SK-N-SH (cell line): ENCODE measurements around the gene ADGRL3. TPM values are rescaled to one million over a fixed set of nuclear protein-coding genes. Genes with fewer than 3 reads are reported as not detected.

Experiments
- CTCF ChIA-PET: fragments of 300-600, 350-600 bp; formaldehyde crosslinking; extraction: SDS; loops from one replicate; lab custom pipeline; 2021; lab: Yijun Ruan, JAX
- POLR2A ChIA-PET: fragments of 350-600 bp; sonication (Branson Sonifier 250); formaldehyde crosslinking; extraction: SDS; loops from one replicate; lab custom pipeline; 2020; ENCODE audit warnings: antibody characterized with exemption, inconsistent platforms; lab: Yijun Ruan, JAX
- DNase-seq: peaks from one replicate; pipeline ENCODE4 v3.0.0; 2012
- H2AFZ ChIP-seq: fragments of 200-600 bp; sonication (generic); 2 replicates; pipeline ENCODE4 v1.8.1; 2016; ENCODE audit warnings: antibody characterized with exemption, mild to moderate bottlenecking, low read depth
- H3F3A ChIP-seq: fragments of 200-600 bp; sonication (generic); replicated peaks from 2 replicates; pipeline ENCODE3; 2016; ENCODE audit warnings: antibody characterized with exemption, mild to moderate bottlenecking; ENCODE audit not compliant: insufficient read depth
- H3K27ac ChIP-seq, 2 experiments: fragments of 200-500 bp in 1 of 2; fragments of 200-600 bp in 1 of 2; sonication (Bioruptor generic) in 1 of 2; sonication (generic), shearing (Covaris generic) in 1 of 2; 2 replicates each; pipeline versions ENCODE4 v1.5.1 to v1.6.1; 2014 to 2016; ENCODE audit warnings: low read depth in 2 of 2, inconsistent platforms in 1 of 2, low read length in 1 of 2, mild to moderate bottlenecking in 1 of 2, mixed read lengths in 1 of 2
- H3K27me3 ChIP-seq: fragments of 200-600 bp; sonication (generic), shearing (Covaris generic); 2 replicates; pipeline ENCODE4 v1.6.1; 2016; ENCODE audit warnings: mixed run types; ENCODE audit not compliant: insufficient read depth
- H3K36me3 ChIP-seq, 2 experiments: fragments of 200-500 bp in 1 of 2; fragments of 200-600 bp in 1 of 2; sonication (Bioruptor generic) in 1 of 2; sonication (generic) in 1 of 2; replicated peaks in 1 of 2; 2 replicates each; pipeline versions ENCODE3 to v1.5.1; 2014 to 2016; ENCODE audit warnings: low read length in 1 of 2, mild to moderate bottlenecking in 1 of 2; ENCODE audit not compliant: insufficient read depth in 2 of 2, control insufficient read depth in 1 of 2
- H3K4me1 ChIP-seq, 2 experiments: fragments of 200-500 bp in 1 of 2; fragments of 200-600 bp in 1 of 2; sonication (Bioruptor generic) in 1 of 2; sonication (generic), shearing (Covaris generic) in 1 of 2; 2 replicates each; pipeline versions ENCODE4 v1.5.1 to v1.6.1; 2014 to 2016; ENCODE audit warnings: low read depth in 1 of 2, low read length in 1 of 2, mixed run types in 1 of 2; ENCODE audit not compliant: insufficient read depth in 2 of 2, control insufficient read depth in 1 of 2
- H3K4me2 ChIP-seq: fragments of 200-600 bp; sonication (generic), shearing (Covaris generic); 2 replicates; pipeline ENCODE4 v1.6.1; 2017; ENCODE audit warnings: mixed run types
- H3K4me3 ChIP-seq, 2 experiments: fragments of 200-500 bp in 1 of 2; fragments of 200-600 bp in 1 of 2; sonication (Bioruptor generic) in 1 of 2; sonication (generic), shearing (Covaris generic) in 1 of 2; 2 replicates each; pipeline versions ENCODE4 v1.5.1 to v1.8.1; 2014 to 2016; ENCODE audit warnings: low read depth in 2 of 2, inconsistent platforms in 1 of 2, low read length in 1 of 2, mild to moderate bottlenecking in 1 of 2, mixed read lengths in 1 of 2, moderate library complexity in 1 of 2
- H3K79me2 ChIP-seq: fragments of 200-600 bp; sonication (generic); 2 replicates; pipeline ENCODE4 v1.8.1; 2017; ENCODE audit warnings: mild to moderate bottlenecking; ENCODE audit not compliant: insufficient read depth
- H3K9ac ChIP-seq: fragments of 200-600 bp; sonication (generic); 2 replicates; pipeline ENCODE4 v1.6.1; 2017; ENCODE audit warnings: mixed run types
- H3K9me2 ChIP-seq: fragments of 200-600 bp; sonication (generic); 2 replicates; pipeline ENCODE4 v1.6.1; 2017; ENCODE audit warnings: mixed run types
- H3K9me3 ChIP-seq: fragments of 200-600 bp; sonication (generic); 2 replicates; pipeline ENCODE4 v1.6.1; 2017; ENCODE audit warnings: mixed run types, mild to moderate bottlenecking, moderate library complexity
- H4K20me1 ChIP-seq: fragments of 200-600 bp; sonication (generic); 2 replicates; pipeline ENCODE4 v1.6.1; 2017; ENCODE audit warnings: mild to moderate bottlenecking, mixed run types; ENCODE audit not compliant: insufficient read depth
- ELF1 ChIP-seq: IDR thresholded peaks from 2 replicates; pipeline ENCODE4 v1.4.0; 2012
- EP300 ChIP-seq, 2 experiments: IDR thresholded peaks; 2 replicates each; pipeline versions ENCODE4 v1.4.0 to v1.6.1; 2012; ENCODE audit warnings: borderline replicate concordance in 1 of 2, low read depth in 1 of 2, low read length in 1 of 2
- EZH2phosphoT487 ChIP-seq: fragments of 200-600 bp; sonication (generic); IDR thresholded peaks from 2 replicates; pipeline ENCODE4 v1.6.1; 2017; ENCODE audit warnings: low read depth, mixed run types, mild to moderate bottlenecking, antibody characterized with exemption, moderate library complexity, borderline replicate concordance
- GABPA ChIP-seq: IDR thresholded peaks from 2 replicates; pipeline ENCODE4 v1.4.0; 2012; ENCODE audit warnings: low read depth, mild to moderate bottlenecking
- NFIC ChIP-seq: IDR thresholded peaks from 2 replicates; pipeline ENCODE4 v1.4.0; 2012; ENCODE audit warnings: borderline replicate concordance
- NRF1 ChIP-seq: IDR thresholded peaks from 2 replicates; pipeline ENCODE4 v1.6.1; 2012; ENCODE audit warnings: low read depth, mild to moderate bottlenecking, low read length
- RCOR1 ChIP-seq: fragments of 150-350 bp; IDR thresholded peaks from 2 replicates; pipeline ENCODE4 v1.6.1; 2017; ENCODE audit warnings: antibody characterized with exemption, low read length
- RFX5 ChIP-seq: IDR thresholded peaks from 2 replicates; pipeline ENCODE4 v1.6.1; 2012; ENCODE audit warnings: mild to moderate bottlenecking, improper control_type of control experiment, low read length
- SIN3A ChIP-seq: IDR thresholded peaks from 2 replicates; pipeline ENCODE4 v1.6.1; 2012; ENCODE audit warnings: low read depth, mild to moderate bottlenecking, low read length, moderate library complexity, borderline replicate concordance
- TEAD4 ChIP-seq: IDR thresholded peaks from 2 replicates; pipeline ENCODE4 v1.4.0; 2012; ENCODE audit warnings: mild to moderate bottlenecking, borderline replicate concordance; ENCODE audit not compliant: insufficient read depth
- USF2 ChIP-seq: fragments of 150-350 bp; IDR thresholded peaks from 2 replicates; pipeline ENCODE4 v1.6.1; 2017; ENCODE audit warnings: antibody characterized with exemption, low read length, low read depth, borderline replicate concordance
- ZBTB33 ChIP-seq: IDR thresholded peaks from 2 replicates; pipeline ENCODE4 v1.4.0; 2012; ENCODE audit warnings: low read depth, borderline replicate concordance
- WGBS: methylation state at CpG from one replicate; pipeline ENCODE4 v1.1.6; 2017; ENCODE audit warnings: low lambda C conversion rate; 5-methylcytosine and 5-hydroxymethylcytosine counted together
- polyA plus RNA-seq, 3 experiments: library from polyadenylated mRNA; depleted of rRNA; stranded (reverse); fragments of >200 nt; gene quantifications; 2 replicates each; pipeline ENCODE4 v1.2.3, GENCODE V29; 2012
- TF ChIP-seq, protein P1 (sequence below): IDR thresholded peaks from 2 replicates; pipeline ENCODE4; 2012
- TF ChIP-seq, protein P2 (sequence below): IDR thresholded peaks from 2 replicates; pipeline ENCODE4 v1.4.0; 2012; ENCODE audit warnings: low read depth, borderline replicate concordance

The ADGRL3 gene
- polyA plus RNA-seq, 1 of the 3 experiments (the other 2 are of a cell fraction), result 0.03 TPM

DNA sequence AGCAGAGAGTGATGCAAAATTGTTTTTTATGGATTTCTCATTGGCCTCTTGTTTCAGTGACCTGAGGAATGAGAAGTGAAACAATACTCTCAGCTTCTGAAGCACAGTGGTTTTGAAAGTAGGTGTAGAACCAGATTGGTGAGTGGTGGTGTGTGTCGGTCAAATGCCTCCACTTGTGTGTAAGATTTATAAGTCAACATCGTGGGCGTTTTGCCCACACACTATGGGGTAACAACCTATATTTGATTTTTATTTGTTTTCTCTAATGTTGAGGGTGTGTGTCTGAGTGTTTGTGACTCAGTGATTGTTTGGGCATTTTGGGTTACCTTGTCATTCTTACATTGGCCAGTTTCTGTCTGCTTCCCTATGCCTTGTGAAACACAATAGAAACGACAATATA, 23.3 kb downstream of the ADGRL3 start:
- ChIA-PET POLR2A (no interaction called here), CTCF (no interaction called here)
- no peak overlapping the region for H3K9ac ChIP-seq
- DNase-seq, result no peak
- no peak overlapping the region for H3K4me3 ChIP-seq
- H4K20me1 ChIP-seq, result no peaks in the 10 kb centered on the region
- no peaks in the 10 kb centered on the region for H3K9me2 ChIP-seq
- no peaks in the 10 kb centered on the region for H3F3A ChIP-seq
- H3K27ac ChIP-seq, result no peak overlapping the region
- no peaks in the 10 kb centered on the region for H3K36me3 ChIP-seq
- no peaks in the 10 kb centered on the region for H3K27me3 ChIP-seq
- H3K4me1 ChIP-seq, result no peaks in the 10 kb centered on the region; a peak in 1 of 4 replicates
- H2AFZ ChIP-seq, result no peak overlapping the region
- H3K79me2 ChIP-seq, result no peaks in the 10 kb centered on the region
- 53% methylated on average over 4 of the region's 4 CpGs for WGBS
- H3K4me2 ChIP-seq, result no peak overlapping the region
- H3K9me3 ChIP-seq, result no peaks in the 10 kb centered on the region
- TF ChIP-seq, protein P1, sequence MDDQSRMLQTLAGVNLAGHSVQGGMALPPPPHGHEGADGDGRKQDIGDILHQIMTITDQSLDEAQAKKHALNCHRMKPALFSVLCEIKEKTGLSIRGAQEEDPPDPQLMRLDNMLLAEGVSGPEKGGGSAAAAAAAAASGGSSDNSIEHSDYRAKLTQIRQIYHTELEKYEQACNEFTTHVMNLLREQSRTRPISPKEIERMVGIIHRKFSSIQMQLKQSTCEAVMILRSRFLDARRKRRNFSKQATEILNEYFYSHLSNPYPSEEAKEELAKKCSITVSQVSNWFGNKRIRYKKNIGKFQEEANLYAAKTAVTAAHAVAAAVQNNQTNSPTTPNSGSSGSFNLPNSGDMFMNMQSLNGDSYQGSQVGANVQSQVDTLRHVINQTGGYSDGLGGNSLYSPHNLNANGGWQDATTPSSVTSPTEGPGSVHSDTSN, result no peak
- TF ChIP-seq USF2 (no peak), ELF1 (no peak), RFX5 (no peak), ZBTB33 (no peak), NFIC (no peak), SIN3A (no peak), EZH2phosphoT487 (no peak), NRF1 (no peak), GABPA (no peak), TEAD4 (no peak)
- TF ChIP-seq, protein P2, sequence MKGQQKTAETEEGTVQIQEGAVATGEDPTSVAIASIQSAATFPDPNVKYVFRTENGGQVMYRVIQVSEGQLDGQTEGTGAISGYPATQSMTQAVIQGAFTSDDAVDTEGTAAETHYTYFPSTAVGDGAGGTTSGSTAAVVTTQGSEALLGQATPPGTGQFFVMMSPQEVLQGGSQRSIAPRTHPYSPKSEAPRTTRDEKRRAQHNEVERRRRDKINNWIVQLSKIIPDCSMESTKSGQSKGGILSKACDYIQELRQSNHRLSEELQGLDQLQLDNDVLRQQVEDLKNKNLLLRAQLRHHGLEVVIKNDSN, result no peak
- TF ChIP-seq, all 33 proteins: peak for 0

- Histone ChIP-seq H3K9me3 (no peaks in the 10 kb centered on the region), H3K9me2 (no peaks in the 10 kb centered on the region), H3K27me3 (no peaks in the 10 kb centered on the region), H3K79me2 (no peaks in the 10 kb centered on the region), H3K36me3 (no peaks in the 10 kb centered on the region), H3K27ac (no peak overlapping the region), H3K4me1 (no peaks in the 10 kb centered on the region; a peak in 1 of 4 replicates), H4K20me1 (no peaks in the 10 kb centered on the region), H3K4me2 (no peak overlapping the region), H3K9ac (no peak overlapping the region), H3F3A (no peaks in the 10 kb centered on the region), H3K4me3 (no peak overlapping the region), H2AFZ (no peak overlapping the region)
- POLR2A ChIA-PET, result no interaction called here
- CTCF ChIA-PET, result interaction anchor here (0.6 kb wide), 1 partner anchor 369 kb away, joined by 3 read pairs; no protein-coding TSS in a partner anchor
- DNase-seq, result no peak
- WGBS, result 42% methylated on average over 3 of the region's 8 CpGs
- no peak for TF ChIP-seq USF2
- no peak for TF ChIP-seq EP300 (IDR thresholded peaks at IDR 0.05; ENCODE audit: borderline replicate concordance in 1 of 2, low read depth in 1 of 2, low read length in 1 of 2)
- no peak for TF ChIP-seq GABPA
- TF ChIP-seq RFX5, result no peak
- TF ChIP-seq EZH2phosphoT487, result no peak
- no peak for TF ChIP-seq ZBTB33
- no peak for TF ChIP-seq NRF1
- no peak for TF ChIP-seq RCOR1
These were observed 24.4 kb downstream of the ADGRL3 start for GRCh38 chr4:61224573-61224972.
